GM12878 (cell line): Measurements from ENCODE around the gene ITM2C. TPM values are rescaled to one million over a fixed set of nuclear protein-coding genes. Genes with fewer than 3 reads are reported as not detected.
A peak's percentile ranks its signal among the peaks of the same experiment; 100 is the strongest.

Experiments used
- ATAC-seq: fragments of 200-7000 bp; cut with Tn5 transposase; 3 replicates; pipeline ENCODE4 v1.9.1; 2020; ENCODE audit warnings: mild to moderate bottlenecking, moderate library complexity
- BruUV-seq: library from RNA; stranded (reverse); fragments of 400-500 nt; replicated peaks from 2 replicates; lab custom pipeline; 2021; lab: Mats Ljungman, UMichigan
- CTCF ChIA-PET: fragments of 300-600 bp; sonication (Branson Sonifier 250); formaldehyde crosslinking; extraction: SDS; loops from one replicate; lab custom pipeline; 2021; ENCODE audit warnings: inconsistent platforms; lab: Yijun Ruan, JAX
- POLR2A ChIA-PET: fragments of 350-600 bp; formaldehyde crosslinking; extraction: SDS; loops from one replicate; lab custom pipeline; 2021; ENCODE audit warnings: inconsistent platforms; lab: Charles Lee
- RAD21 ChIA-PET: fragments of 300-600 bp; sonication (Branson Sonifier 250); formaldehyde crosslinking; loops from one replicate; lab custom pipeline; 2023; ENCODE audit warnings: antibody characterized with exemption; ENCODE audit not compliant: unreplicated experiment; lab: Charles Lee
- SMC1A ChIA-PET: fragments of 300-600 bp; sonication (Branson Sonifier 250); formaldehyde crosslinking; loops from one replicate; lab custom pipeline; 2023; ENCODE audit not compliant: unreplicated experiment, uncharacterized antibody; lab: Charles Lee
- DNase-seq: peaks from one replicate; pipeline ENCODE4 v3.0.0-alpha.2; 2011; ENCODE audit warnings: low read depth, low spot score
- FAIRE-seq: peaks from 3 replicates; lab custom pipeline; 2011; peaks lifted over from hg19 to GRCh38; lab: Jason Lieb, UNC
- H2AFZ ChIP-seq: 2 replicates; pipeline ENCODE4 v1.6.0; 2011; ENCODE audit warnings: low read depth, low read length, control low read depth; ENCODE audit not compliant: control insufficient read depth
- H3K27ac ChIP-seq: 2 replicates; pipeline ENCODE4 v1.5.1; 2011; ENCODE audit warnings: control low read depth; ENCODE audit not compliant: control insufficient read depth, insufficient read depth
- H3K27me3 ChIP-seq, 2 experiments: replicated peaks in 1 of 2; 2 replicates each; pipeline versions ENCODE4 v1.6.0 to v1.6.1; 2011; ENCODE audit warnings: low read length in 1 of 2; ENCODE audit not compliant: control insufficient read depth in 2 of 2, insufficient read depth in 2 of 2
- H3K36me3 ChIP-seq, 2 experiments: 2 replicates each; pipeline ENCODE4 v1.5.1; 2011; ENCODE audit warnings: low read length in 1 of 2; ENCODE audit not compliant: control insufficient read depth in 2 of 2, insufficient read depth in 2 of 2
- H3K4me1 ChIP-seq: 2 replicates; pipeline ENCODE4 v1.6.1; 2011; ENCODE audit warnings: mild to moderate bottlenecking, low read length, moderate library complexity, mixed read lengths; ENCODE audit not compliant: control insufficient read depth, insufficient read depth
- H3K4me2 ChIP-seq: 2 replicates; pipeline ENCODE4 v1.6.0; 2011; ENCODE audit warnings: control low read depth; ENCODE audit not compliant: control insufficient read depth, insufficient read depth
- H3K4me3 ChIP-seq: fragments of 200-600 bp; sonication (generic); 2 replicates; pipeline ENCODE4 v1.5.1; 2016
- H3K79me2 ChIP-seq: 2 replicates; pipeline ENCODE4 v1.6.0; 2011; ENCODE audit warnings: low read length; ENCODE audit not compliant: control insufficient read depth, insufficient read depth
- H3K9ac ChIP-seq: 2 replicates; pipeline ENCODE4 v1.8.0; 2011; ENCODE audit warnings: low read length, control low read depth, mixed read lengths; ENCODE audit not compliant: control insufficient read depth, insufficient read depth
- H3K9me3 ChIP-seq: replicated peaks from 3 replicates; pipeline ENCODE4 v1.5.1; 2011; ENCODE audit warnings: mild to moderate bottlenecking, low read length; ENCODE audit not compliant: control insufficient read depth, insufficient read depth
- H4K20me1 ChIP-seq: 2 replicates; pipeline ENCODE4 v1.6.0; 2011; ENCODE audit not compliant: control insufficient read depth, insufficient read depth
- POLR2A ChIP-seq: IDR thresholded peaks from 2 replicates; pipeline ENCODE4 v1.6.1; 2011; ENCODE audit warnings: low read depth, mild to moderate bottlenecking, low read length
- ZNF207 ChIP-seq: fragments of 450-650 bp; IDR thresholded peaks from 2 replicates; pipeline ENCODE4 v1.6.1; 2014; ENCODE audit warnings: antibody characterized with exemption, mild to moderate bottlenecking, borderline replicate concordance
- WGBS: methylation state at CpG from one replicate; pipeline ENCODE4 v1.1.6; 2016; ENCODE audit warnings: low lambda C conversion rate; ENCODE audit not compliant: insufficient replicate concordance, insufficient coverage; ENCODE audit errors: missing lambda C conversion rate; 5-methylcytosine and 5-hydroxymethylcytosine counted together
- in situ Hi-C: fragments of 300-500 bp; cut with MboI; formaldehyde crosslinking; loops from 9 replicates; pipeline ENCODE4 v1.14.3; 2018; ENCODE audit warnings: mixed read lengths
- intact Hi-C: fragments of 100-400 bp; cut with micrococcal nuclease; formaldehyde crosslinking; loops from one replicate; pipeline ENCODE4 v1.14.2; 2022; ENCODE audit not compliant: unreplicated experiment
- polyA plus RNA-seq, 11 experiments: library from polyadenylated mRNA; depleted of rRNA in 4 of 11; unstranded in 6 of 11; stranded (reverse) in 5 of 11; fragments of >200 nt; fragmentation: Nextera tagmentation in 4 of 11; fragmentation: Illumina TruSeq in 1 of 11; extraction: Ambion mirVana in 4 of 11; extraction: Trizol in 1 of 11; gene quantifications; 1 replicate in 1 of 11; 2 replicates in 10 of 11; pipeline versions ENCODE4 v1.2.1 to v1.2.3, GENCODE V29; 2011 to 2016; ENCODE audit warnings: inconsistent platforms in 2 of 11, missing spikeins in 2 of 11, low read depth in 1 of 11
- total RNA-seq, 4 experiments: library from RNA; depleted of rRNA in 3 of 4; stranded (reverse); fragments of >200 nt in 3 of 4; fragmentation: Illumina TruSeq in 1 of 4; extraction: Trizol in 1 of 4; gene quantifications; 2 replicates each; pipeline versions ENCODE4 v1.2.1 to v1.2.3, GENCODE V29; 2013 to 2021
- TF ChIP-seq, protein P1 (sequence below): fragments of 450-650 bp; IDR thresholded peaks from 2 replicates; pipeline ENCODE4 v1.6.1; 2017; ENCODE audit warnings: mild to moderate bottlenecking, moderate library complexity

ITM2C gene
- total and polyA plus RNA-seq, 10 of the 15 experiments (the other 5 are each of a cell fraction or from before 2014, with no cell fraction given): 5.4 to 195 (median 149) TPM

DNA sequence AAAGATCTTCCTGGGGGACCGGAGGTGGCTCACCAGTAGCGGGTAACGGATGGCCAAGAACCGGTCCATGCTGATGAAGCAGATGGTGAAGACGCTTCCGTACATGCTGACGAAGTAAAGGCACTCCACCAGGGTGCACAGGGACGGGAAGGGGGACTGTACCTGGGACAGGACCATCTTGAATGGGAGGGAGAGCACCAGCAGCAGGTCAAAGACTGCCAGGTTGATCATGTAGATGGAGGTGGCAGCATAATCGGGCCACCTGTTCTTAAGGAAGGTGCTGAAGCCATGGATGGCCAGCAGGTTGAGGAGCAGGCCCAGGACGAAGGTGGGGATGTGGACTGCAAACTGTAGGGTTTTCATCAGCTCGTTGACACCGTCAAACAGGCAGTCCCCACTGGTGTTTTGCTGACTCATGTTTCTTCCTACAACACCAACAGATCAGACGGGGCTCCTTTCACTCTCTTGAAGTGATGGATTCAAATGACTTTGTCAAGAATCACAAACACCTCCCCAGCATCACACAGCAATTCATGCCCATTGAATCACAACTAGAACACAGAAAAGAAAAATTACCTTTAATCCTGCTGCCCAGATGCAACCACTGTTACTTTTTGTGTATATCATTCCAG lies 45.9 kb downstream of the ITM2C start:
- ATAC-seq: no peak
- BruUV-seq: no TSS peak
- H3K36me3 ChIP-seq: peaks cover 23 to 40% of the 10 kb centered on the region in 2 experiments
- no peak overlapping the region for H3K4me2 ChIP-seq
- CTCF ChIA-PET: interaction anchor here (5.6 kb wide), 1 partner anchor 76 kb away, joined by 53 read pairs; no protein-coding TSS in a partner anchor
- POLR2A ChIA-PET: no interaction called here
- TF ChIP-seq ZNF207 (no peak), POLR2A (peak; percentile 25; the same call in 1 of the 2 replicates)
- TF ChIP-seq, protein P1, sequence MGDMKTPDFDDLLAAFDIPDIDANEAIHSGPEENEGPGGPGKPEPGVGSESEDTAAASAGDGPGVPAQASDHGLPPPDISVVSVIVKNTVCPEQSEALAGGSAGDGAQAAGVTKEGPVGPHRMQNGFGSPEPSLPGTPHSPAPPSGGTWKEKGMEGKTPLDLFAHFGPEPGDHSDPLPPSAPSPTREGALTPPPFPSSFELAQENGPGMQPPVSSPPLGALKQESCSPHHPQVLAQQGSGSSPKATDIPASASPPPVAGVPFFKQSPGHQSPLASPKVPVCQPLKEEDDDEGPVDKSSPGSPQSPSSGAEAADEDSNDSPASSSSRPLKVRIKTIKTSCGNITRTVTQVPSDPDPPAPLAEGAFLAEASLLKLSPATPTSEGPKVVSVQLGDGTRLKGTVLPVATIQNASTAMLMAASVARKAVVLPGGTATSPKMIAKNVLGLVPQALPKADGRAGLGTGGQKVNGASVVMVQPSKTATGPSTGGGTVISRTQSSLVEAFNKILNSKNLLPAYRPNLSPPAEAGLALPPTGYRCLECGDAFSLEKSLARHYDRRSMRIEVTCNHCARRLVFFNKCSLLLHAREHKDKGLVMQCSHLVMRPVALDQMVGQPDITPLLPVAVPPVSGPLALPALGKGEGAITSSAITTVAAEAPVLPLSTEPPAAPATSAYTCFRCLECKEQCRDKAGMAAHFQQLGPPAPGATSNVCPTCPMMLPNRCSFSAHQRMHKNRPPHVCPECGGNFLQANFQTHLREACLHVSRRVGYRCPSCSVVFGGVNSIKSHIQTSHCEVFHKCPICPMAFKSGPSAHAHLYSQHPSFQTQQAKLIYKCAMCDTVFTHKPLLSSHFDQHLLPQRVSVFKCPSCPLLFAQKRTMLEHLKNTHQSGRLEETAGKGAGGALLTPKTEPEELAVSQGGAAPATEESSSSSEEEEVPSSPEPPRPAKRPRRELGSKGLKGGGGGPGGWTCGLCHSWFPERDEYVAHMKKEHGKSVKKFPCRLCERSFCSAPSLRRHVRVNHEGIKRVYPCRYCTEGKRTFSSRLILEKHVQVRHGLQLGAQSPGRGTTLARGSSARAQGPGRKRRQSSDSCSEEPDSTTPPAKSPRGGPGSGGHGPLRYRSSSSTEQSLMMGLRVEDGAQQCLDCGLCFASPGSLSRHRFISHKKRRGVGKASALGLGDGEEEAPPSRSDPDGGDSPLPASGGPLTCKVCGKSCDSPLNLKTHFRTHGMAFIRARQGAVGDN: no peak
- TF ChIP-seq, all 136 proteins: peak for 1
- RAD21 ChIA-PET: interaction anchor here (0.8 kb wide), 1 partner anchor 86 kb away, joined by 4 read pairs; no protein-coding TSS in a partner anchor
- H4K20me1 ChIP-seq: peaks cover 4% of the 10 kb centered on the region; the same call in 1 of the 2 replicates
- no peaks in the 10 kb centered on the region for H3K27me3 ChIP-seq
- peaks cover 22% of the 10 kb centered on the region for H3K4me1 ChIP-seq
- 86% methylated on average over 13 of the region's 13 CpGs for WGBS
- no peak for DNase-seq
- no peak overlapping the region for H2AFZ ChIP-seq
- in situ Hi-C loops (no loop called here), intact Hi-C loops (no loop called here)
- no peak overlapping the region for H3K27ac ChIP-seq
- peak; percentile 13 for FAIRE-seq
- no peaks in the 10 kb centered on the region for H3K9me3 ChIP-seq
- no peak overlapping the region for H3K4me3 ChIP-seq
- H3K9ac ChIP-seq: no peak overlapping the region
- peaks cover 47% of the 10 kb centered on the region for H3K79me2 ChIP-seq
- SMC1A ChIA-PET: interaction anchor here (1.1 to 7.8 kb wide), 3 partner anchors 13 to 87 kb away, joined by 4 to 59 read pairs (median 42); partner anchors contain the start of gene GPR55
